ENCODE measurements around the gene GABBR2.

Gene GABBR2

DNA sequence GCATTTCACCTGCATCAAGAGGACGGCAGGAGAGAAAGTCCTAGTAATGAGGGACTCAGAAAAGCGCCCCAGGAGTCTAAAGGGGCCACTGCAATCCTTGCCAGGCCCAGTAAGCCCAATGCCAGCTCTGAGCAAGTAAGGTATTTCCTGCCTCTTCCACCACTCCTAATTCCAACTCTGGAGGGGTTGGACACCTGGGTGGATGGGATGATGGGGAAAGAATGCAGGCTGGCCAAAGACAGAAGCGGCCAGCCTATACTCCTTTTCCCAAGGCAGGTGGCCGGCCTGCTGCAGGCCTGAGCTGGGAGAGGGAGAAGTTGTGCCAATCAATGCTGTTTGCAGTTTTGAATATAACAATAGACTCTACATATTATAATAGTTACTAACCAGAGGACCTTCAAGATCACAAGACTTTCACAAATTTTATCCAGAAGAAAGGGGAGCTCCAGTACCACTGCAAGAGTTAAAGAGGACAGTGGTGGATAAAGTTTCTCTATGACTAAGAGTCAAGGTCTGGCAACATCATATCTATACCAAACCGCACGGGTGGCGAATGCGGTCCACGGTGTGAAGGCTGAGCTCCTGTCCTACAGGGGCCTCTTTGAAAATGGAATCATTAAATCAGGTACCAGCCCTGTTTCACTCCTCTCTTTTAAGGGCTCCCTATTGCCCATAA lies 338.3 kb downstream of the GABBR2 start:
- no peak for DNase-seq (ENCODE audit: low read depth in 2 of 2)

- no peak for DNase-seq (ENCODE audit: low read depth in 2 of 2)
Measured at GRCh38 chr9:98369896-98370295, 338.8 kb downstream of the GABBR2 start.

DNA sequence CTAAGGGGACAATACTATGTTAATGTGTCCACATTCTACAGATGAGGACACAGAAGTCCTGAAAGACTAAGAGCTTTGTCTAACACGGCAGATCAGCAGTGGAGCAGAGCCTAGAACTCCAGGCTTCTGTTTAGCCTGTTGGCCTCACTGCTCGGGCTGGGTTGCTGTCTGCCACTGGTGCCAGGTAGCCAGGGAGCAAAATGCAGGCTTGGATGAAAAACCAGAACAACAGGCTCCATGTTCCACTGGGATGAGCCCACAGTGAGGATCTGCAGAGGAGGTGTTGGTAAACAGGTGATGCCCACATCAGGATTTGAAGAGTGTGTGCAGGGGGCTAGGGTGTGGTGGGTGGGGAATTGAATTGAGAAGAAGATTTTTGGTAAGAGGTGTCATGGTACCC lies 339.3 kb downstream of the GABBR2 start:
- DNase-seq (ENCODE audit: low read depth in 2 of 2) = no peak

GRCh38 chr9:98369066-98369425 lies 339.7 kb downstream of the GABBR2 start:
- no peak for DNase-seq (ENCODE audit: low read depth in 2 of 2)

DNA sequence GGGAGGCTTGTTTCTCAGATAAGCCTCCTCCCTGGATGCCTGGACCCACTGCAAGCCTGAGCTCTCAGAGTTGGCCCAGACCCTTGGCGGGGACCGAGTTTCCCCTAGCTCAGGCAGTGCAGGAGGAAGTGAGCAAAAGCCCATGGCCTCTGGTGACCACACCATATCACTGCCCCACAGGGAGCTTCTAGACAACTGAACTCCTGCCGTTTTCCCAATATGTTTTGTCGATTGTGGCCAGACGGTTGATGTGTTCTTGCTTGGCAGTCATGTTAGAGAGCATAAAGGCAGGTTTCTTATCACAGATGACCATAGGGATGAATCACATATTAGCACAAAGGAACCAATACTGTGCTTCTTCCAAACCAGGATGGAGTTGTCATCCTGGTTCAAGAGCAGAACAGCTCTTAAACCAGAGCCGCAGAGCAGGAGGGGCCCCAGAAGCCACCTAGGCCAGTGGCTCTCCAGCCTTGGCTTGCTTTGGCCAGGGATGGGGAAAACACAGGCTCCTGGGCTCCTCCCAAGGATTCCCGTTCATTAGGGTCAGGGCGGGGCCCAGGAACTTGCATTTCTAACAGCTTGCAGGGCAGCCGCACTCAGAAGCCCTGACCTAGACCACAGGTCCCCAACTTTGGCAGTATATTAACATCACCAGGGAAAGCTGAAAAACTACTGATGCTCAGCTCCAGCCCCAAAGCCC lies 340.2 kb downstream of the GABBR2 start:
- DNase-seq (ENCODE audit: low read depth in 2 of 2) = no peak

DNA sequence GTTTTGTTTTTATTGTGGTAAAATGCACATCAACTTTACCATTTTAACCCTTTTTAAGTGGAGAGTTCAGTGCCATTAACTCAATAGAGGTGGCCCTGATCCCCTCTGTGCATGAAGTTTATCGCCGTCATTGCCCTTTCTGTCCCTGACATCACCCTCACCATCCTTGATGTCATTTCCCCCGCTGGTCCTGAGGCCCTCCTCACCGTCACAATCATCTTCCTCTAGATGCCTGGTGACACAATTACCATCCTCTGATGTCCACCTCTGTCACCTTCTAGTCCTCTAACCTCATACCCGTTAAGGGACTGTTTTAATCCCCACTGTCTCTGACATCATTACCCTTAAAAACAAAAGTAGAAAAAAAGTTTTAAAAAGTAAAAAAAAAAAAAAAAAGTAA lies 340.8 kb downstream of the GABBR2 start:
- no peak for DNase-seq (ENCODE audit: low read depth in 2 of 2)

GRCh38 chr9:98367371-98367900 lies 341.3 kb downstream of the GABBR2 start:
- no peak for DNase-seq (ENCODE audit: low read depth in 2 of 2)

DNA sequence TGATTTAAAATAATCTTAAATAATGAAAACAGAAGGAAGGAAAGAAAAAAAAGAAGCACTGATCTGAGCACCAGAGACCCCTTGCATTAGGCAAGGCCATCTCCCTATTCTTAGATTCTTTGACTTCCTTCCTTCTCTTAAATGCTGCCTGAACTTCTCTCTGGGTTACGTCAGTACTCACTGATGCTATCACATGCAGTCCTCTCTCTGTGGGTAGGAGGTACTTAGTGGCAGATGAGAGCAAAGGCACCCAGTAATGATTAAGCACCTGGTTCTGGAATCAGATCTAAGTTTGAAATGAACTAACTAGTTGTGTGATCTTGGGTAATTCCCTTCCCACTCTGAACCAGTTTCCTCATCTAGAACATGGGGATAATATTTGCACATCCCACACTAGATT lies 343.0 kb downstream of the GABBR2 start:
- no peak for DNase-seq (ENCODE audit: low read depth in 2 of 2)

DNA sequence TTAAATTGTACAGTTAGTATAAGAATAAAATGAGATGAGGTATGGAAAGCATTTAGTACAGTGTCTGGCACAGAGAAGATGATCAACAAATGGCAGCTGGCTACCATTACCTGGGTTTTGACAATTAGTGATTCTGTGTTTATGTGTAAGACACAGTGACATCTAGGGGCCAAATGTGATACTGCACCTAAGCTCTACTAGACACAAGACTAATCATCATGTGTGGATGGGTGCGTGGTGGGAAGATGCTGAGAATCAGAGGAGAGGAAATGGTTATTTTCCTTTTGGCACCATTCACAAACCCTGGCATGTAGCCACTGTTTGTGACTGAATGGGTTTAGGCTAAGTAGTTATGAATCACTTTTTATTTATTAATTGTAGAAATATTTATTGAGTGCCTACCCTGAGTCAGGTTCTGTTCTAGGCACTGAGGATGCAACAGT lies 343.5 kb downstream of the GABBR2 start:
- DNase-seq (ENCODE audit: low read depth in 2 of 2) = no peak

- DNase-seq (ENCODE audit: low read depth in 2 of 2) = no peak
Measured at GRCh38 chr9:98364086-98364485, 344.6 kb downstream of the GABBR2 start.

- DNase-seq (ENCODE audit: low read depth in 2 of 2) = no peak
Measured at GRCh38 chr9:98363644-98364043, 345.1 kb downstream of the GABBR2 start.

DNA sequence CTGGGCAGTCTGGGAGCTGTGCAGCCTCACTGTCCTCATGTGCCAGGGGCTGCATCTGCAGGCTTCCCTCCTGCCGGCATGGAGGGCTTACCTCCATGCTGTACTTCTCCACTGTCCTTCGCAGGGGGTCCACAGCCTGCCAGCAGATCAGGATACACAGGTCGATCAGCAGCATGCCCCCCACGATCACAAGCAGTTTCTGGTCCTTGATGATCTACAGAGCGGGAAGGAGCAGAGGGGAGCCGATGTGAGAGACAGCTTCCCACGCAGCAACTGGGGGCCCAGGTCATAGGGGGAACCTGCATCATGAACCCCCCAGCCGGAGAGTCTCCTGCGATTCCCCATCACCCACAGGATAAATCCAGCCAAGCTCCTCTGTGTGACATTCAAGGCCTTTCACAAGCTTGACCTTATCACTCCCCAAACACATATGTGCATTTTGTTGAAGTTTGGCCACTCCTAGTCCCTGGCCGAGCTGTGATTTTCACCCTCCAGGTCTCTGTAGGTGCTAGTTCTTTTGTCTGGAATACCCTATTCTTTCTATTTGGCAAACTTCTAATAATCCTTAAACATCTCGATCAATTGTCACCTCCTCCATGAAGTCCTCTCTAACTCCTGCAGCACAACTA lies 346.0 kb downstream of the GABBR2 start:
- DNase-seq (ENCODE audit: low read depth in 2 of 2) = no peak

DNA sequence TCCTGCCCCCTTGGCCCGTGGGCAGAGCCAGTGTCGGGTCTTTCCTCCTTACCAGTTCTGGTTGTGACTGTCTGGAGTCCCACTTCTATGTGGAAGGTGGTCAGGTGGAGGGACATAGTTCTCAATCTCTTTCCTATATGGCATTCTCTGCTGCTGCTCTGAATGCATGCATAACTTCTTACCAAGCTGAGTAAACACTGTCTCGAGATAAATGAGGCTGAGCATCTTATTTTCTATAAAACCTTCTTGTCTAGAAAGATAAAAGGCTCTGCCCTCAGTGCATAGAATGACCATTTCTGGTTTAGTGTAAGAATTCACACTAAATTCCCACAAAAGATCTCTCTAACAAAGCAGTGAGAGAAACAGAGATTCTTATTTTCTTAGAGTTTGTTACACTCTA lies 347.1 kb downstream of the GABBR2 start:
- DNase-seq (ENCODE audit: low read depth in 2 of 2) = no peak

DNA sequence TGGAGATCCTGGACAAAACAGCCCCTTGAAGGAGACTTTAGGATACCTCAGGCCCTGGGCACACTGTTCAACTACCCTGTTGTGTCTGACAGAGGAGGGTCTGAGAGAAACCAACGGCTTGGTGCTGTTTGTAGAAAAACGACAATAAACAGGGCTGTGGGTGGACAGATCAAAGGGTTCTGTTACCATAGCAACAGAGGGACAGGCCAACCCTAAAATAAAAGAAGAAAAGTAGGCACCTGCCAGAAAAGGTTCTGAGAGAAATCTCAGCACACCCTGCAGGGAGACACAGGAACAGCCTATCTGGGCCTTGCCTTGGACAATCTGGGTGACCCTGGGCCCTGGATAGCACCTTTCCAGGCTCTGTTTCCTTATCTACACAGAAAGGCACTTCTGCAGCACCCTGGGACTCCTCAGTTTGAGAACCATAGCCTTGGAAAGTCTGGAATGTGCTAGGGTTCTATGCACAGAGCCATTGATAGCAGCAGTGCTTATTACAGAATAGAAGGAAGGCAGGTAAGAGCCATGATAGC lies 348.5 kb downstream of the GABBR2 start:
- DNase-seq (ENCODE audit: low read depth in 2 of 2) = no peak

GRCh38 chr9:98359569-98359968 lies 349.2 kb downstream of the GABBR2 start:
- DNase-seq (ENCODE audit: low read depth in 2 of 2) = no peak

GRCh38 chr9:98357921-98358535 lies 350.7 kb downstream of the GABBR2 start:
- DNase-seq (ENCODE audit: low read depth in 2 of 2) = no peak

DNA sequence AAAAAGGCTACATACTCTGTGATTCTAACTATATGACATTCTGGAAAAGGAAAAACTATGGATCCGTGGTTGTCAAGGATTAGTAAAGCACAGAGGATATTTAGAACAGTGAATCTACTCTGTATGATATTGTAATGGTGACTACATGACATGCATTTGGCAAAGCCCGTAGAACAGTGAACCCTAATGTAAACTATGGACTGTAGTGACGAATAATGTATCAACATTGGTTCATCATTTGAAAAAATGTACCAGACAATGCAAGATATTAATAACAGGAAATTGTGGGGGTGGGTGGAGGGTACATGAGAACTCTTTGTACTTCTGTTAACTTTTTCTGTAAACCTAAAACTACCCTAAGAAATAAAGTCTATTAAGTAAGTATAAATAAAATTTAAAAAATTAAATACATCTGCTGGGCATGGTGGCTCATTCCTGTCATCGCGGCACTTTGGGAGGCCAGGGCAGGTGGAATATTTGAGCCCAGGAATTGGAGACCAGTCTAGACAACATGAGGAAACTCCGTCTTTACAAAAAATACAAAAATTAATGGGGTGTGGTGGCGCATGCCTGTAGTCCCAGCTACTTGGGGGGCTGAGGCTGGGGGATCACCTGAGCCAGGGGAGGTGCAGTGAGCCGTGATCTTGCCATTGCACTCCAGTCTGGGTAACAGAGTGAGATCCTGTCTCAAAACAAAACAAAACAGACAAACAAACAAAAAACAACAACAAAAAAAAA lies 351.6 kb downstream of the GABBR2 start:
- DNase-seq (ENCODE audit: low read depth in 2 of 2) = no peak

DNA sequence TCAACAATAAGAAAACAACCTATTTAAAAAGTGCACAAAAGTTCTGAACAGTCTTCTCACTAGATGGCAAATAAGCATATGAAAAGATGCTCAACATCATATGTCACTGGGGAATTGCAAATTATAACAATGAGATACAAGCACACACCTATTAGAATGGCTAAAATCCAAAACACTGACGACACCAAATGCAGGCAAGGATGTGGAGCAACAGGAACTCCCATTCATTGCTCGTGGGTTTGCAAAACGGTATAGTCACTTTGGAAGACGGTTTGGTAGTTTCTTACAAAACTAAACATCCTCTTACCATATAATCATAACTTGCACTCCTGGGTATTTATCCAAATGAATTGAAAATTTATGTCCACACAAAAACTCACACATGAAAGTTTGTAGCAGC lies 352.4 kb downstream of the GABBR2 start:
- no peak for DNase-seq (ENCODE audit: low read depth in 2 of 2)

DNA sequence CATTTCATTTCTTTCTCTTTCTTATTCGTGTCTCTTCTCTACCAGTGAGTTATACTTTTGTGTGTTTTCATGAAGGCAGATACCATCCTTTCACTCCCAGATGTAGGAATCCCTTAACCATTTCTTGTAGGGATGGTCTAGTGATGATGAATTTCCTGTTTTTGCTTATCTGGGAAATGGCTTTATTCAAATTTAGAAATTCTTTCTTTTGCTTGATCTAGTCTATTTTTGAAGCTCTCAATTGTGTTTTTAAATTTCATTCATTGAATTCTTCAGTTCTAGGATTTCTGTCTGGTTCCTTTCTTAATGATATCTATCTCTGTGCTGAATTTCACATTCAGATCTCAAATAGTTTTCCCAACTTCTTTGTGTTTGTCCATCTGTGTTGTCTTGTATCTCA lies 357.4 kb downstream of the GABBR2 start:
- DNase-seq (ENCODE audit: low read depth in 2 of 2) = no peak

DNA sequence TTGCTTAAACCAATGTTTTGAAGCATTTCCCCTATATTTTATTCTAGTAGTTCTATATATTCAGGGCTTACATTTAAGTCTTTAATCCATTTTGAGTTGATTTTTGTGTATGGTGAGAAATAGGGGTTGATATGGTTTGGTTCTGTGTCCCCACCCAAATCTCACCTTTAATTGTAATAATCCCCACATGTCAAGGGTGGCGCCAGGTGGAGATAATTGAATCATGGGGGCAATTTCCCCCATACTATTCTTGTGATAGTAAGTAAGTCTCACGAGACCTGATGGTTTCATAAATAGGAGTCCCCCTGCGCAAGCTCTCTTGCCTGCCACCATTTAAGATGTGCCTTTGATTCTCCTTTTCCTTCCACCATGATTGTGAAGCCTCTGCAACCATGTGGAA lies 361.1 kb downstream of the GABBR2 start:
- no peak for DNase-seq (ENCODE audit: low read depth in 2 of 2)

GRCh38 chr9:98345011-98345410 lies 363.7 kb downstream of the GABBR2 start:
- no peak for DNase-seq (ENCODE audit: low read depth in 2 of 2)

- DNase-seq (ENCODE audit: low read depth in 2 of 2) = no peak
Measured at GRCh38 chr9:98344581-98344980, 364.2 kb downstream of the GABBR2 start.

Data from fibroblast of skin of left quadriceps (primary cell).